HG03196 (cell line): ENCODE measurements around the gene CALN1.
"Not testable (repeated sequence)": the region's sequence is repeated elsewhere in the genome, so short reads cannot be mapped to it uniquely, and the experiment has no call there.

Experiments
- ATAC-seq: cut with Tn5 transposase; IDR thresholded peaks from one replicate; pipeline ENCODE4 v1.9.1; 2021; ENCODE audit not compliant: unreplicated experiment

The CALN1 gene

GRCh38 chr7:72409638-72410015, 2.5 kb downstream of the CALN1 start:
- ATAC-seq: no peak

GRCh38 chr7:72408966-72409637, 3.0 kb downstream of the CALN1 start:
- ATAC-seq: no peak

GRCh38 chr7:72406820-72407403, 5.2 kb downstream of the CALN1 start:
- no peak for ATAC-seq

GRCh38 chr7:72405871-72406270, 6.3 kb downstream of the CALN1 start:
- no peak for ATAC-seq

- ATAC-seq: no peak
These were observed 6.7 kb downstream of the CALN1 start for GRCh38 chr7:72405418-72405817.

GRCh38 chr7:72404743-72405142, 7.4 kb downstream of the CALN1 start:
- no peak for ATAC-seq

GRCh38 chr7:72403458-72404076, 8.6 kb downstream of the CALN1 start:
- ATAC-seq: no peak

- no peak for ATAC-seq
These were observed 18.1 kb downstream of the CALN1 start for GRCh38 chr7:72394016-72394415.

GRCh38 chr7:72391821-72392377, 20.2 kb downstream of the CALN1 start:
- no peak for ATAC-seq

GRCh38 chr7:72386118-72386517, 26.0 kb downstream of the CALN1 start:
- ATAC-seq: no peak

GRCh38 chr7:72362246-72362645, 49.9 kb downstream of the CALN1 start:
- ATAC-seq: no peak

- no peak for ATAC-seq
These were observed 66.9 kb downstream of the CALN1 start for GRCh38 chr7:72345208-72345727.

- no peak for ATAC-seq
These were observed 68.1 kb downstream of the CALN1 start for GRCh38 chr7:72343991-72344390.

- not testable (repeated sequence) for ATAC-seq
These were observed 68.8 kb downstream of the CALN1 start for GRCh38 chr7:72343354-72343753.

- ATAC-seq: no peak
These were observed 74.6 kb downstream of the CALN1 start for GRCh38 chr7:72337390-72338167.

GRCh38 chr7:72336632-72337389, 75.3 kb downstream of the CALN1 start:
- ATAC-seq: no peak

GRCh38 chr7:72336382-72336631, 75.8 kb downstream of the CALN1 start:
- no peak for ATAC-seq

GRCh38 chr7:72335561-72336381, 76.4 kb downstream of the CALN1 start:
- ATAC-seq: no peak

- ATAC-seq: no peak
These were observed 77.4 kb downstream of the CALN1 start for GRCh38 chr7:72334698-72335097.

GRCh38 chr7:72334066-72334465, 78.1 kb downstream of the CALN1 start:
- ATAC-seq: no peak
